Measurements from ENCODE around the gene XIAP.
"Not testable (repeated sequence)": the region's sequence is repeated elsewhere in the genome, so short reads cannot be mapped to it uniquely, and the experiment has no call there.

XIAP gene

GRCh38 chrX:123859846-123860838 is at the start of gene XIAP:
Gene XIAP, plus strand, starts transcription at chrX:123860053. Its CDS starts 25,610 bp downstream, at chrX:123885663.
- peak; percentile 57 for DNase-seq

GRCh38 chrX:123814343-123814742 is 45.5 kb upstream of the XIAP start:
- no peak for DNase-seq

- not testable (repeated sequence) for DNase-seq
These were observed 44.9 kb upstream of the XIAP start for GRCh38 chrX:123814934-123815394.

GRCh38 chrX:123817288-123817894 is 42.5 kb upstream of the XIAP start:
- no peak for DNase-seq

DNA sequence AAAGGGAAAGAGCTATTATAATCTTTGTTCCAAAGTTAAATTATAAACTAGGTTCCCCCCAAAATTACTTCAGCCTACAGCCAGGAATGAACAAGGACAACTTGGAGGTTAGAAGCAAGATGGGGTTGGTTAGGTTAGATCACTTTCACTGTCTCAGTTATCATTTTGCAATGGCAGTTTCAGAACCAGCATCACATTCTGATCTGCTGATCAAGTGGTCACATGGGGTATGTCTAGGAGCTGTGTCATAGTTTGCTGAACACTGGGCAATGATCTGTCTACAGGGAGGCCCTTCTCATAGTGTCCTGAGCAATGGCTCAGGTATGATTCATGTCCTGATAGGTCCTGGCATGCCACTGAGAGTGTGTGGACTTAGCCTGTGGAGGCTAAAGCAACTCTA is 41.6 kb upstream of the XIAP start:
- DNase-seq = no peak

- DNase-seq = no peak
These were observed 36.9 kb upstream of the XIAP start for GRCh38 chrX:123822965-123823364.

DNA sequence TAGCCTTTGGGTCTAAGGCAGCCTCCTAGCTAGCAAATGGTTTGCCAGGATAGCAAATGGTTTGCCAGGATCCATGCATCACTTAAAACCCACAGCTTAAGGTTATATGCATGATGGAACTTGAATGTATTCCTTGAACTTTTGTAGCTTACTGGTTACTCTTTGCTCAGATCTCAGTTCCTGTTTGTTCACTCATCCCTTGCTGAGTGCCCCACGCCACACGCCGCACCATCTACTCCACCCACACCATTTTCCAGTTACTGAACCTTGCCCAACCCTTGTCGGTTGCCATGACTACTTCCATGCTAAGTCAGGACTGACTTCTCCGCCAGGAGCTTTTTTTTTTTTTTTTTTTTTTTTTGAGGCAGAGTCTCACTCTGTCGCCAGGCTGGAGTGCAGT is 29.5 kb upstream of the XIAP start:
- DNase-seq = no peak

DNA sequence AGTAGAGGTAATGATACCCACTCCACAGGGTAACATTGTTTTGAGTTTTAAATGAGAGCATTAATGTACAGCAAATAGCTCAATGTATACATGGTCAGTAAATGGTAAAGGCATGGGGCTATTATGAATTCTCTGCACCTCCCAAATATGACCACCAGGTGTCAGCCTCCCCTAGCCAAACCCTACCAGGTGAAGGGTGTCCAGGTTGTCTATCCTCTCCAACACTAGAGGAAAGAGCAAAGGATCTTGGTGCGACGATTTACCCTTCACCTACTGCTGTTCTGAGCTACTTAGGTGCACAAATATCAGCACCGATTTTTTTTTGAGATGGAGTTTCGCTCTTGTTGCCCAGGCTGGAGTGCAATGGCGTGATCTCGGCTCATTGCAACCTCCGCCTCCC is 26.5 kb upstream of the XIAP start:
- DNase-seq = peak; percentile 58

GRCh38 chrX:123834116-123834515 is 25.7 kb upstream of the XIAP start:
- DNase-seq = no peak

DNA sequence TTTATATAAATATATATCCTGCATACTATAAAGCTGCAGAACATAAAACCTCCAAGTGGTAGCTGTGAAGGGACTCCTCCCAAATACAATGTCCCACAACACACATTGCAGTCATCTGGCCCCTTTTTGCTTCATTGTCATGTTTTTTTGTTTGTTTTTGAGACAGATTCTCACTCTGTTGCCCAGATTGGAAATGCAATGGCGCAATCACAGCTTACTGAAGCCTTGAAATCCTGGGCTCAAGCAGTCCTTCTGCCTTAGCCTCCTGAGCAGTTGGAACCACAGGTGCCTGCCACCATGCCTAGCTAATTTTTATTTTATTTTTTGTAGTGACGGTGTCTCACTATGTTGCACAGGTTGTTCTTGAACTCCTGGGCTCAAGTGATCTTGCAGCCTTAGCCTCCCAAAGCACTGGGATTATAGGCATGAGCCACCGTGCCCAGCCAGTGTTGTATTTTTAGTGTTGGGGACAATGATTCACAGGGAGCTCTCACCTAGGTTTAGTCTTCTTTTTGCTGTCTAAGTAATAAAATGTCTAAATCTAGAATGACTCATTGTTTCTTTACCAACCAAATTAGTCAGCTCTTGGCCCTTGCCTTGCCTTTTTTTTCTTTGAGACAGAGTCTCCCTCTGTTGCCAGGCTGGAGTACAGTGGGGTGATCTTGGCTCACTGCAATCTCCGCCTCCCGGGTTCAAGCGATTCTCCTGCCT is 24.0 kb upstream of the XIAP start:
- DNase-seq = no peak

DNA sequence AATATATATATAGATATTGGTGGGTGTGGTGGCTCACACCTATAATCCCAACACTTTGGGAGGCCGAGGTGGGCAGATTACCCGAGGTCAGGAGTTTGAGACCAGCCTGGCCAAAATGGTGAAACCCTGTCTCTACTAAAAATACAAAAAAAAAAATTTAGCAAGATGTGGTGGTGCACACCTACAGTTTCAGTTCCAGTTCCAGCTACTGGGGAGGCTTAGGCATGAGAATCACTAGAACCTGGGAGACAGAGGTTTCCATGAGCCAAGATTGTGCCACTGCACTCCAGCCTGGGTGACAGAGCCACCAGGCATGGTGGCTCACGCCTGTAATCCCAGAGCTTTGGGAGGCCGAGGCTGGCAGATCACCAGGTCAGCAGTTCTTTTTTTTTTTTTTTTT is 14.7 kb upstream of the XIAP start:
- DNase-seq = not testable (repeated sequence)

- DNase-seq = no peak
These were observed 13.2 kb upstream of the XIAP start for GRCh38 chrX:123846577-123847038.

- DNase-seq = no peak
These were observed 12.8 kb upstream of the XIAP start for GRCh38 chrX:123847056-123847455.

DNA sequence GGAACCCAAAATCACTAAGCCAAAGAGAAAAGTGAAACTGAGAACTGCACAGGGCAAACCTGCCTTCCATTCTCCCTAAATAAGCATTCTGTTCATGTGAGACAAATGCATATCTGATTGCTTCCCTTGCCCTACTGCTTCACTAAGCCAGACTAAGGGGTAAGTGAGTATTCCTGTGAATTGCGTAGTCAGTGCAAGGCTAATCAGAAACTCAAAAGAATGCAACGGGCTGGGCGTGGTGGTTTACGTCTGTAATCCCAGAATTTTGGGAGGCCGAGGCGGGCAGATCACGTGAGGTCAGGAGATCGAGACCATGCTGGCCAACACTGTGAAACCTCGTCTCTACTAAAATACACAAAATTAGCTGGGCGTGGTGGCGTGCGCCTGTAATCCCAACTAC is 10.8 kb upstream of the XIAP start:
- no peak for DNase-seq

- not testable (repeated sequence) for DNase-seq
These were observed 9.9 kb upstream of the XIAP start for GRCh38 chrX:123849906-123850305.

GRCh38 chrX:123851079-123851478 is 8.8 kb upstream of the XIAP start:
- no peak for DNase-seq

- no peak for DNase-seq
These were observed 5.5 kb upstream of the XIAP start for GRCh38 chrX:123854329-123854728.

GRCh38 chrX:123859409-123859845 is 426 bp upstream of the XIAP start:
- DNase-seq = peak; percentile 51

DNA sequence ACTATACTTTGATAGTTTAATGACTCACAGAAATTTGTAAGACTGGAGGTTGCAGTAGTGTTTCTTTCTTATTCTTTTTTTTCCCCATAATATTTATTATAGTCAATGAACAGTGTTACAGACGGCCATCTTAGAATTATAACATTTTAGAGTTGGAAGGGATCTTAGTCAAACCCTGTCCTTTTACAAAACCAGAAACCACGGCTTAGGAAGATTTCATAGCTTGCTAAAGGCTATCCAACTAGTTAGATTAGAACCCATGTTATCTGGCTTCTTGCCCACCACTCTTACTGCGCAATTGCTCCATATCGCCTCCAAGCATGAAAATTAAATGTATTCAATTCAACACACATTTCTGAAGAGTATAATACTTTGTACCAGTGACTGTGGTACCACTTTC is 1.1 kb downstream of the XIAP start:
- no peak for DNase-seq

- DNase-seq = no peak
These were observed 9.6 kb downstream of the XIAP start for GRCh38 chrX:123869488-123869887.

- DNase-seq = no peak
These were observed 11.5 kb downstream of the XIAP start for GRCh38 chrX:123871309-123871708.

DNA sequence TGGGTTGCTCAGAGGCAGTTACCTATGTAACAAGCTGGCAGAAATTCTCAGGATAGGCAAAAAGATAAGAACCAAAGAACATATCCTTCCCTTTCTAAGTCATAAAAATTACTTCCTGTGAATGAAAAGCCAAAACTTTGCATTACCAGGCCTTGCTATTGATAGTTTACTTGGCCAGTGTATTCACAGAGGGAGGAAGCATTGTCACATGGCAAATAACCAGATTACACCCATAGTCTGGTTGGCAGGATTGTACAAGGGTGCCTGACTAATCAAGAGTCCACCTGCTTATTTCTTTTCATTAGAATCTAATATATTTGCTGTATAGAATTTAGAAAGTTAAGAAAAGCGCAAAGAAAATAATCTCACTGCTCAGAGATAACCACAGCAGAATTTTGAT is 14.1 kb downstream of the XIAP start:
- DNase-seq = no peak

- no peak for DNase-seq
These were observed 16.3 kb downstream of the XIAP start for GRCh38 chrX:123876177-123876576.

All from activated gamma-delta T cell treated with Interleukin-2 at 50 U/mL for 16 hours (primary cell).